Effector memory CD8-positive, alpha-beta T cell (primary cell): ENCODE data around the gene SPOP.
A peak's percentile ranks its signal among the peaks of the same experiment; 100 is the strongest.
"Not testable (repeated sequence)": the region's sequence is repeated elsewhere in the genome, so short reads cannot be mapped to it uniquely, and the experiment has no call there.

Experiments
- ATAC-seq: fragments of 150-1000 bp; cut with Tn5 transposase; replicated peaks from 2 replicates; pipeline ENCODE4 v1.10.0; 2021; ENCODE audit warnings: mild to moderate bottlenecking, moderate library complexity
- DNase-seq, 3 experiments: peaks; one replicate each; pipeline ENCODE4 v3.0.0; 2021
- H3K27ac Mint-ChIP-seq, 2 donors: one replicate each; pipeline ENCODE4 v1.8.0; 2022; ENCODE audit warnings: mild to moderate bottlenecking in 2 of 2, mixed read lengths in 2 of 2, moderate library complexity in 2 of 2
- H3K27me3 Mint-ChIP-seq, 2 donors: one replicate each; pipeline ENCODE4 v1.8.0; 2022; ENCODE audit warnings: mixed read lengths in 2 of 2
- H3K36me3 Mint-ChIP-seq: one replicate; pipeline ENCODE4 v1.8.0; 2022; ENCODE audit warnings: mild to moderate bottlenecking, moderate library complexity, mixed read lengths; ENCODE audit not compliant: insufficient read depth
- H3K4me1 Mint-ChIP-seq, 2 donors: one replicate each; pipeline ENCODE4 v1.8.0; 2022; ENCODE audit warnings: low read depth in 2 of 2, mixed read lengths in 2 of 2
- H3K4me3 Mint-ChIP-seq, 2 donors: one replicate each; pipeline ENCODE4 v1.8.0; 2022; ENCODE audit warnings: mild to moderate bottlenecking in 2 of 2, mixed read lengths in 2 of 2, moderate library complexity in 2 of 2
- H3K9me3 Mint-ChIP-seq, 2 donors: one replicate each; pipeline ENCODE4 v1.8.0; 2022; ENCODE audit warnings: mixed read lengths in 2 of 2

Gene SPOP

DNA sequence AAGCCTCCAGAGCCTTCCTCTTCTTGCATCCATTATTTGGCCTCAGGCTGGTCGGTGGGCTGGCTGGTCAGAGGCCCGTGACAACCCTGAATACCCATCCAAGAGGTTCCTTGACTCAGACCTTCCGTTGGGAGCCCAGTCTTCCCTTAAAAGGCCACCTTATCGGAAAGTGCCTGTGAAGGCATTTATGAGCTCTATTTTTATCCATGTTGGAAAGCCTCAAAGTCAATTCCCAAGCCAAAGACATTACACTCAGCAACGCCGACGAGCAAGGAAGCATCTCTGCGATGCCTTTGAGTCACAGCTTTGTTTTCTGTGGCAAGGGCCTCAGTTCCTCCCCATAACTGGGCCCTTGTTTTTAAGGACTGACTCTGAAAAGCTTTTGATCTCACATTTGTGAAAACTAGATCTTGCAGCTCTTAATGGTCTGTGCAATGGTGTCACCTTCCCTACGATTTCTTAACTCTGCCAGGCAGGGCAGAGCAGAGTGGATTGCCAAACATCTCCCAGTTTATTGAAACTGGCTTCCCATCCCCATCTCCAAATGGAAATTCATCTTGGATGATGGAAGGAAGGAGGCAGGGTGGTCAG lies 13.3 kb upstream of the SPOP start:
- no peak for DNase-seq
- Mint-ChIP-seq H3K4me3 (no peak overlapping the region), H3K9me3 (no peaks in the 10 kb centered on the region), H3K36me3 (peaks cover 6% of the 10 kb centered on the region), H3K4me1 (peaks cover 30 to 32% of the 10 kb centered on the region in 2 donors), H3K27me3 (no peaks in the 10 kb centered on the region), H3K27ac (no peak overlapping the region)
- no peak for ATAC-seq

DNA sequence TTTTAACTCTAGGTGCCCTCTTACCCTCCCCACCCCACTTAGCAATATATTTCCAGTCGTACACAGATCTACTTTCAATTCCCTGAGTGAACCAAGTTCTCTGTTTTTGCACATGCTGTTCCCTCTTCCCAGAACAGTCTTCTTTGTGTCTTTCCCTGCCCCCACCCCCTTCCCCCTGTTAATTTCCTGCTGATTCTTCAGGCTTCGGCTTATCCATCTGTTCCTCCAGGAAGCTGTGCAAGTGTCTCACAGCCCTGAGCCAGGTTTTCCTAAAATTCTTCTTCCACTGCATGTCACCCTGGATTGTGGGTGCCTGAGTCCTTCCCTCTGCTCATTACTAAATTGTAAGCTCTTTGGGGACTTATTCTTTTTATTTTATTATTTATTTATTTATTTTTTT lies 12.4 kb upstream of the SPOP start:
- DNase-seq (no peak), ATAC-seq (no peak)
- peaks cover 23 to 25% of the 10 kb centered on the region in 2 donors for H3K4me1 Mint-ChIP-seq
- H3K4me3 Mint-ChIP-seq: peak overlapping the region in 1 of 2 donors; percentile 8
- H3K27me3 Mint-ChIP-seq: no peaks in the 10 kb centered on the region
- peaks cover 2% of the 10 kb centered on the region for H3K36me3 Mint-ChIP-seq
- H3K27ac Mint-ChIP-seq: peak overlapping the region in 1 of 2 donors; percentile 77
- H3K9me3 Mint-ChIP-seq: no peaks in the 10 kb centered on the region

DNA sequence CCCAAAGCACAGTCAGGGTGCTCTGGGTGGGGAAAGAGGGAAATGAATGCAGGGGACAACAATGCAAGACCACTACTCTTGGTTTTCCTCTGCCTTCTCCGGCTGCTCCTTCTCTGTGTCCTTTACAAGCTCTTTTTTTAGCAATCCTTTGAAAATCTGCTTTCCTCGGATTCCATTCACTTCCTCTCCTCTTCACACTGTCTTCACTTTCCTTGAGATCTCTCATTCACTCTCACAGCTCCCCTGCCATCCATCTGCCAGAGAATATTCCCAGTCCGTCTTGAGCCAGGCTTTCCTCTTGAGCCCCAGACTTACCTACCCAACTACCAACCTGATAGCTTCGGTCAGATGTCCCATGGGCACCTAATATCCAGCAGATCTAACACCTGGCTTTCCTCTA lies 11.0 kb upstream of the SPOP start:
- ATAC-seq (no peak), DNase-seq (no peak)
- H3K4me3 Mint-ChIP-seq: peak overlapping the region; percentile 40 to 61
- peak overlapping the region; percentile 44 to 89 for H3K27ac Mint-ChIP-seq
- H3K4me1 Mint-ChIP-seq: peaks cover 21 to 22% of the 10 kb centered on the region in 2 donors
- H3K9me3 Mint-ChIP-seq: no peaks in the 10 kb centered on the region
- no peaks in the 10 kb centered on the region for H3K27me3 Mint-ChIP-seq
- H3K36me3 Mint-ChIP-seq: peaks cover 2% of the 10 kb centered on the region

DNA sequence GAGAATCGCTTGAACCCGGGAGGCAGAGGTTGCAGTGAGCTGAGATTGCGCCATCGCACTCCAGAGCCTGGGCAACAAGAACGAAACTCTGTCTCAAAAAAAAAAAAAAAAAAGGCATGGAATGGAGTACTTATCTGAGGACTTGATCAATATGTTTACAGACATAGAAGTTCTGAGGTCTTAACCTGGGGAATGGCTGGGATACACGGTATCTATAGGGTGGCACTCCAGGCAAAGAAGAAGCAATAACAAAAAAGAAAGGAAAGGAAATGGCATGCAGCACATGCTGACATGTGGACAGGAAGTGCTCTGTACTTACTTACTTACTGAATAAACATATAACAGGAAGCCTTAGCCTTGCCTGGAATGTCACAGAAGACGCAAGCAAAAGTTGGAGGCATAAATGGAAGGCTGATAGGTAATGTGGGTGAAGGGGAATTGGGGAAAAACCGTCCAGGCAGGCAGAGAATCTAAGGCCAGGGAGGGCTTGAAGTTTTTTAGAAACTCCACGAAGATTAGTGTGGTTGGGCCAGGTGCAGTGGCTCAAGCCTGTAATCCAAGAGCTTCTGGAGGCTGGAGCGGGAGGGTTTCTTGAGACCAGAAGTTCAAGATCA lies 10.1 kb upstream of the SPOP start:
- Mint-ChIP-seq H3K27ac (peak overlapping the region; percentile 89 to 91), H3K36me3 (peaks cover 2% of the 10 kb centered on the region), H3K9me3 (no peaks in the 10 kb centered on the region), H3K4me3 (peak overlapping the region; percentile 74 to 82), H3K27me3 (no peaks in the 10 kb centered on the region), H3K4me1 (peaks cover 21 to 22% of the 10 kb centered on the region in 2 donors)
- ATAC-seq: peak; percentile 80
- no peak for DNase-seq

DNA sequence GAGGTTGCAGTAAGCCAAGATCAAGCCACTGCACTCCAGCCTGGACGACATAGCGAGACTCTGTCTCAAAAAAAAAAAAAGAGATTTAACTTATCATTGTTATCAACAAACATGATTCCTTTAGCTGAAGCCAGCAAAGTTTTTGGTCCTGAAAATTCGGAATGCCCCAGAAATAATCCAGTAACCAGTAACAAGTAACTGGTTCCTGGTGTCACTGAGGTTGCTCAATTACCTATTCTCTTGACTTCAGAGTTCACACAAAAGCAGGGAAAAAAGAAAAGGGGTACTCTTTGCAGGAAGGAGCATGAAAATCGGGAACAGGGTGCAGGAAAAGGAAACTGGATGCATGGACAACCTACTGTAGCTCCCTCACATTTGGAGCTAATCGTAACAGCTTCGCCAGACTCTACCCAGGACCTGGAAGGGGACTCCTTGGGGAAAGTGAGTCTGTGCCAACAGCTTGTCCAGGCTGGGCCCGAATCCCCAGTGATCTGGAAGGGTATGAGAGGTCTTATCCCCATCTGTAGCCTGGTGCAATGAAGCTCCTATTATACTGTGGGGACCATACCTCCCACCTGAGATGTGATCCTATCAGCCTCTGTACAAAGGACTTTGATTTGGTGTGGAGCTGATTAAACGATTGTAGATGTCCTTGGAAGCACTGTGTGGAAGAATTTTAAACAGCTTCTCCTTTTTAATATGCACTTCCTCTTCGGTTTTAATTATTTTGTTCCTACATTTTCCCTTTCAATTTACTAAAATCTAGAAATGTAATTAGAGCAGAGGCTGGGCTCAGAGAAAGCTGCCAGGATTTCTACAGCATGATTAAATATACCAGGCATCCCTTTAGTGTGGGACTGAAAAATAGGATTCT lies 3.4 kb upstream of the SPOP start:
- DNase-seq (no peak), ATAC-seq (no peak)
- peaks cover 23% of the 10 kb centered on the region for H3K36me3 Mint-ChIP-seq
- H3K4me1 Mint-ChIP-seq: peaks cover 17 to 22% of the 10 kb centered on the region in 2 donors
- H3K27me3 Mint-ChIP-seq: no peaks in the 10 kb centered on the region
- H3K9me3 Mint-ChIP-seq: no peaks in the 10 kb centered on the region
- no peak overlapping the region for H3K4me3 Mint-ChIP-seq
- H3K27ac Mint-ChIP-seq: no peak overlapping the region

DNA sequence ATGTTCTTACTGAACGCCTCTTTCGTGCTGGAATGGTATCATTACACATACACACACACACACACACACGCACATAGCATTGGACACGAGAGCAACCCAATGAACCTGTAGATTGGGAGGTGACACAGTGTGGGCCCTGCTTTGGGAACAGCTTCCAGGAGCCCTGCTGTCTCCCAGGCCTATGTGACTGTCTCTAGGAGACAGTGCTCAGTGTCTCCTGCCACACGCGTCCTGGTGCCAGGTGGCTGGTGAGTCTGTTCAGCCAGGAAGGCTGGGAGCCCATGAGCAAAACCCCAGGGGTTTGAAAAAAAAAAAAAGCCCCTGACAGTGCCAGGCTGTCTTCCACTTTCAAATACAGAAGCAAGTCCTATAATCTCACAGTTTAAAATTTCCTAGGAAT lies 2.4 kb upstream of the SPOP start:
- Mint-ChIP-seq H3K27ac (no peak overlapping the region), H3K4me1 (peaks cover 23 to 32% of the 10 kb centered on the region in 2 donors), H3K4me3 (no peak overlapping the region), H3K27me3 (no peaks in the 10 kb centered on the region), H3K36me3 (peaks cover 34% of the 10 kb centered on the region), H3K9me3 (no peaks in the 10 kb centered on the region)
- no peak for ATAC-seq
- no peak for DNase-seq

DNA sequence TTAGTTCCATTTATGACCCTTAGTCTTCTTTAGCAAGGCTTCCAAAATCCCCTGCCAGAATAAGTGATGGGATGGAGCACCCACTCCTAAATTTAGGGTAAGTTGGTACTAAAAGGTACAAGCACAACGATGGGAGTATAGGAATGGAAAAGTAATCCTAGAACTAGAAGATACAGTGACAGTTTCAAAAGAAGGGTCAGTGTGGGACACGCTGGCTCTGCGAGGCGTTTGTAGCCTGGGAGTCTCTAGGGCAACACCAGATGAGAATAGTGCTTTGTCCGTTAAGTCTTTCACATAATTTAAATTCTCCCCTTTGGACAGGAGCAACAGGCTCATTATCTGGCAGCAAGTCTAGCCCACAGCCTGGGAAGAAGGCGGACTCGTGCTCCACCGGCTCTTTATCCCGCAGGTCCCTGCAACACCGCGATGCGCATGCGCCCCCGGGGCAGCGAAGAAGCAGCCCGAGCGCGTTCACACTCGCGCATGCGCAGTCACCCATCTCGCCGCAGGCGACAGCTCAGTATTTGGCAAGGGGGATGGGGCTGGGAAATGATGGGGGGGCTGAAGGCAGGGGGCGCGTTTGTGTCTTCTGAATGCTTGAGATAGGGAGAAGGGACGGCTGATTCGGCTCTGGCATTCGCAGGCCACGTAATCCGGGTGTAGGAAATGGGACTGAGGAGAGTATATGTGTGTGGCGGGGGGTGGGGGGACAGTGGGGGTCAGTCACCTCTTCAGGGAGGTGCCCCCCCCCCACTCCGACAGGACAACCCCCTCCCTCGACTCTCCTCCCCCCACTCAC lies 564 bp downstream of the SPOP start:
- Mint-ChIP-seq H3K4me3 (peak overlapping the region; percentile 83 to 95), H3K36me3 (peaks cover 49% of the 10 kb centered on the region), H3K27me3 (no peaks in the 10 kb centered on the region), H3K27ac (peak overlapping the region; percentile 97 to 99), H3K4me1 (peaks cover 39 to 56% of the 10 kb centered on the region in 2 donors), H3K9me3 (no peaks in the 10 kb centered on the region)
- DNase-seq: peak; percentile 88 to 93 (median 92)
- ATAC-seq: peak; percentile 49

DNA sequence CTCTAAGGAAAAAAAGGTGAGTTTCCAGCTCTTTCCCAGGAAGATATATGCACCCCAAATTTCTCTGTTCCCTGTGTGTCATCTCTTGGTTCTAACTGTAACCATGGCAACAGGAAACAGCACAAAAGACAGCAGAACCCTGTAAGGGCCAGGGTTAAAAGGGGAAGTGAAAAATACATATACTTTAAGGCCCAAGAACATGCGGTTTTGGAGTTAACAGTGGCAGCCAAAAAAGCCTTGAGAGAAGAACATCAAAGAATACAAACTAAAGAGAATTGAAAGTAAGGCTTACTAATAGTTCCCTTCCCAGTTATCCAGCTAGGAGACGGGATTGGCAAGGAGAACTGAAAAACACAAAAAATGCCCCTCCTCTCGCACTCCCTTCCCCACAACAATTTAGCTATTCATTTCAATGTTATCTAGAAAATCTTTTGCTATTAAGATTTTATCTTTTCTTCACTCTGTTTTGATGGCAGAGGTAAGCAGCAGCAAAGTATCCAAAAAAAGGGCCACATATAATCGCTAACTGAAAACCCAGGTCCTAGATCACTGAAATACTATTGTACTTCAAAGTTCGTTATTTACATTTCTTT lies 1.5 kb downstream of the SPOP start:
- peak; percentile 41 for ATAC-seq

DNA sequence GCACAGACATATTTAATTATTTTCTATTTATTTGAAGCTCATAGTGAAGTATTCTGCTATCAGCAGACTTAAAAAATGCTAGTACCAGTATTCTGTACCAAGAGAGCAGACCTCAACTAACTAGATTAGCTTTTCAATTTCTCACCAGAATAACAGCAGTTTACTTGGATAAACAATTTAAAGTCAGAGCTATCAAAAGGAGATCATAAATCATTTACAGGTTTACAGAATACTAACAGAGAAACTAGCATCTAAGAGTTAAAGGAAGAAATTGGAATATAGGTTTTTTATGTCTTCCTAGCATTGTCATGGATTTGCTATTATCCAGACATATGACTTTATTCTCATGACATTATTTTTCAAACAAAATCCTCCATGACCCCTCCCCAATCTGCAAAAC lies 3.4 kb downstream of the SPOP start:
- no peaks in the 10 kb centered on the region for H3K27me3 Mint-ChIP-seq
- ATAC-seq (no peak), DNase-seq (no peak)
- peak overlapping the region; percentile 97 to 99 for H3K27ac Mint-ChIP-seq
- peak overlapping the region in 1 of 2 donors; percentile 42 for H3K4me3 Mint-ChIP-seq
- H3K9me3 Mint-ChIP-seq: no peaks in the 10 kb centered on the region
- H3K36me3 Mint-ChIP-seq: peaks cover 48% of the 10 kb centered on the region
- H3K4me1 Mint-ChIP-seq: peaks cover 40 to 71% of the 10 kb centered on the region in 2 donors

More for the DNA sequence above, 1.5 kb downstream of the SPOP start:
- peak; percentile 19 to 23 (median 23) for DNase-seq
- H3K4me3 Mint-ChIP-seq: peak overlapping the region; percentile 83 to 95
- peaks cover 52% of the 10 kb centered on the region for H3K36me3 Mint-ChIP-seq
- peaks cover 40 to 62% of the 10 kb centered on the region in 2 donors for H3K4me1 Mint-ChIP-seq
- H3K27me3 Mint-ChIP-seq: no peaks in the 10 kb centered on the region
- H3K27ac Mint-ChIP-seq: peak overlapping the region; percentile 97 to 99
- no peaks in the 10 kb centered on the region for H3K9me3 Mint-ChIP-seq

DNA sequence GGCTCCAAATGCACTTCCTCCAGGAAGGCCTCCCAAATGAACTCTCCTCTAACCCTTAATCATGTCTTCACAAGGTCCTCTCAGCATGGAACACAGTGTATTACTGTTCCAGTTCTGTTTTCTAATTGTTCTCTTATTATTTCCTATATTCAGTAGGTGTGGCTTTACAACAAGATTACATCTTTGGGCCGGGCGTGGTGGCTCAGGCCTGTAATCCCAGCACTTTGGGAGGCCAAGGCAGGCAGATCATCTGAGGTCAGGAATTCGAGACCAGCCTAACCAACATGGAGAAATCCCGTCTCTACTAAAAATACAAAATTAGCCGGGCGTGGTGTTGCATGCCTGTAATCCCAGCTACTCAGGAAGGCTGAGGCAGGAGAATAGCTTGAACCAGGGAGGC lies 4.2 kb downstream of the SPOP start:
- Mint-ChIP-seq H3K4me3 (peak overlapping the region in 1 of 2 donors; percentile 41), H3K36me3 (peaks cover 48% of the 10 kb centered on the region), H3K4me1 (peaks cover 40 to 71% of the 10 kb centered on the region in 2 donors), H3K27ac (peak overlapping the region; percentile 97 to 99)
- H3K9me3 Mint-ChIP-seq, DNase-seq, H3K27me3 Mint-ChIP-seq, ATAC-seq: not testable (repeated sequence)

DNA sequence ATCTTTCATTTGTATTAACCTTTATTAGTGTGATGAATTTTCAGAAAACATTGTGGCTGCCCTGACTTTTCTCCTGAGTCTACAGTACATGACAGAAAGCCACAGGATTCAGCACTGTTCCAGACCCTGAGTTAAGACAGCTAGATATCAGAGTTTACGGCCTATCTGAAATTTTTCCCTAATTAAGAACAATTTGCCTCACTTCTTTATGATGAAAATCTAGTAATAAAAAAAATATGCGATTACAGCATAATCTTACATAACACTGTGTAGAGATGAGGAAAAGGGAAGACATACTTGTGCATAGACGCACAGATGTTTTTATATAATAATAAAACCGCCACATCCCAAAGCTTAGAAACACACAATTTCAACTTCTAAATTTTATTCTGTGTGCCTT lies 7.3 kb downstream of the SPOP start:
- peaks cover 25% of the 10 kb centered on the region for H3K36me3 Mint-ChIP-seq
- ATAC-seq (no peak), DNase-seq (no peak)
- no peaks in the 10 kb centered on the region for H3K9me3 Mint-ChIP-seq
- H3K27ac Mint-ChIP-seq: peak overlapping the region in 1 of 2 donors; percentile 25
- H3K4me3 Mint-ChIP-seq: no peak overlapping the region
- peaks cover 23 to 47% of the 10 kb centered on the region in 2 donors for H3K4me1 Mint-ChIP-seq
- no peaks in the 10 kb centered on the region for H3K27me3 Mint-ChIP-seq

DNA sequence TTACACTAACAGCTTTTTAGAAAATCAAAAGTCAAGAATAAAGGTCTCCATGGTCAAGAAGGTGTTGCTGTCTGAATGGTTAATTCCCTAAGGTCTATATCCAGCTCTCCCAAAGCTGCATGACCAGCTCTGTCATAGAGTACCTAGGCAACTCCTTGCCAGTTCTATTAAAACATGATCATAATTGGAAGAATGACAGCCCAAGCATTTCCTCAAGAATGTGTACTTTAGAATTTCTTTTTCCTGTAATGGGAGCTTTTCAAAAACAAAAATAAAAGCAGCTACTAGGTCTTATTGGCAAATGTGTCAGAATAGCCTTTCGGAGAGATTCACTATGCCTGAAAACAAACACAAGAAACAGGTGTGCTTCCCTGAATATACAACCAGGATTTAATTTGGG lies 7.9 kb downstream of the SPOP start:
- ATAC-seq: no peak
- Mint-ChIP-seq H3K36me3 (peaks cover 22% of the 10 kb centered on the region), H3K27me3 (no peaks in the 10 kb centered on the region), H3K27ac (peak overlapping the region in 1 of 2 donors; percentile 41), H3K4me3 (no peak overlapping the region), H3K4me1 (peaks cover 20 to 40% of the 10 kb centered on the region in 2 donors), H3K9me3 (no peaks in the 10 kb centered on the region)
- no peak for DNase-seq

DNA sequence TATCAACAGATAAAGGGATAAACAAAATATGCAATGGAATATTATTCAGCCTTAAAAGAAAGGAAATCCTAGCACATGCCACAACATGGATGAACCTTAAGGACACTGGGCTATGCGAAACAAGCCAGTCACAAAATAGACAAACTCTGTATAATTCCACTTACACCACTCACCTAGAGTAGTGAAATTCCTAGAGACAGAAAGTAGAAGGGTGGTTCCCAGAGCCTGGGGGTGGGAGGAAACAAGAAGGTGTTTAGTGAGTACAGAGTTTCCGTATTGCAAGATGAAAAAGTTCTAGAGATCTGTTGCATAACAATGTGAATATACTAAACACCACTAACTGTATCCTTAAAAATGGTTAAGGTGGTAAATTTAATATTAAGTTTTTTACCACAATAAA lies 10.0 kb downstream of the SPOP start:
- H3K36me3 Mint-ChIP-seq: peaks cover 16% of the 10 kb centered on the region
- peaks cover 19 to 31% of the 10 kb centered on the region in 2 donors for H3K4me1 Mint-ChIP-seq
- H3K27ac Mint-ChIP-seq: no peak overlapping the region
- no peak overlapping the region for H3K4me3 Mint-ChIP-seq
- no peaks in the 10 kb centered on the region for H3K9me3 Mint-ChIP-seq
- H3K27me3 Mint-ChIP-seq: no peaks in the 10 kb centered on the region
- DNase-seq: no peak
- ATAC-seq: no peak
